Trophoblast cell (in vitro differentiated cells and primary cell): ENCODE data around the gene APP.

Source experiments
- DNase-seq, 2 donors: peaks; one replicate each; pipeline ENCODE4 v3.0.0-alpha.2; 2016
- H2AFZ ChIP-seq: 2 replicates; pipeline ENCODE4 v1.6.1; 2013; ENCODE audit warnings: low read length, moderate library complexity, mild to moderate bottlenecking; ENCODE audit not compliant: insufficient read depth, poor library complexity
- H2AK5ac ChIP-seq: 2 replicates; pipeline ENCODE4 v1.6.1; 2013; ENCODE audit warnings: mild to moderate bottlenecking, low read length
- H2BK120ac ChIP-seq: 2 replicates; pipeline ENCODE4 v1.6.1; 2013; ENCODE audit warnings: low read length, mild to moderate bottlenecking, moderate library complexity; ENCODE audit not compliant: insufficient read depth, poor library complexity
- H2BK12ac ChIP-seq: 2 replicates; pipeline ENCODE4 v1.6.1; 2013; ENCODE audit warnings: mild to moderate bottlenecking, low read length, moderate library complexity
- H2BK5ac ChIP-seq: 2 replicates; pipeline ENCODE4 v1.6.1; 2013; ENCODE audit warnings: low read length, low read depth, moderate library complexity, mild to moderate bottlenecking; ENCODE audit not compliant: poor library complexity
- H3K14ac ChIP-seq: 2 replicates; pipeline ENCODE4 v1.6.1; 2013; ENCODE audit warnings: mild to moderate bottlenecking, low read length
- H3K18ac ChIP-seq: 2 replicates; pipeline ENCODE4 v1.6.1; 2013; ENCODE audit warnings: mild to moderate bottlenecking, low read length
- H3K23ac ChIP-seq: 2 replicates; pipeline ENCODE4 v1.6.1; 2013; ENCODE audit warnings: low read length
- H3K27ac ChIP-seq: 2 replicates; pipeline ENCODE4 v1.5.1; 2013; ENCODE audit warnings: low read depth, mild to moderate bottlenecking, inconsistent platforms, low read length, moderate library complexity
- H3K27me3 ChIP-seq: 2 replicates; pipeline ENCODE4 v1.6.1; 2013; ENCODE audit warnings: inconsistent platforms, mild to moderate bottlenecking, low read length, moderate library complexity; ENCODE audit not compliant: insufficient read depth
- H3K36me3 ChIP-seq, 2 experiments: 1 replicate in 1 of 2; 2 replicates in 1 of 2; pipeline ENCODE4 v1.6.1; 2013; ENCODE audit warnings: low read length in 2 of 2, mild to moderate bottlenecking in 2 of 2, moderate library complexity in 1 of 2; ENCODE audit not compliant: insufficient read depth in 2 of 2, control insufficient read depth in 1 of 2
- H3K4ac ChIP-seq: 2 replicates; pipeline ENCODE4 v1.6.1; 2013; ENCODE audit warnings: low read depth, mild to moderate bottlenecking, low read length, moderate library complexity
- H3K4me1 ChIP-seq, 2 experiments: 1 replicate in 1 of 2; 2 replicates in 1 of 2; pipeline ENCODE4 v1.6.1; 2013; ENCODE audit warnings: low read length in 2 of 2, mild to moderate bottlenecking in 2 of 2, moderate library complexity in 1 of 2; ENCODE audit not compliant: insufficient read depth in 2 of 2, control insufficient read depth in 1 of 2
- H3K4me2 ChIP-seq: 2 replicates; pipeline ENCODE4 v1.6.1; 2013; ENCODE audit warnings: inconsistent platforms, mild to moderate bottlenecking, low read length, moderate library complexity
- H3K4me3 ChIP-seq: 2 replicates; pipeline ENCODE4 v1.5.1; 2013; ENCODE audit warnings: mild to moderate bottlenecking, low read depth, low read length, inconsistent platforms
- H3K79me1 ChIP-seq: one replicate; pipeline ENCODE4 v1.6.1; 2013; ENCODE audit warnings: low read length
- H3K79me2 ChIP-seq: 2 replicates; pipeline ENCODE4 v1.6.1; 2013; ENCODE audit warnings: low read length, mild to moderate bottlenecking; ENCODE audit not compliant: control insufficient read depth, insufficient read depth, poor library complexity
- H3K9ac ChIP-seq: 2 replicates; pipeline ENCODE4 v1.6.1; 2013; ENCODE audit warnings: mild to moderate bottlenecking, low read length
- H3K9me3 ChIP-seq: 2 replicates; pipeline ENCODE4 v1.6.1; 2013; ENCODE audit warnings: low read depth, mild to moderate bottlenecking, control low read depth, inconsistent platforms, low read length; ENCODE audit not compliant: insufficient read depth
- H4K12ac ChIP-seq: 2 replicates; pipeline ENCODE4 v1.6.1; 2013; ENCODE audit warnings: low read depth, mild to moderate bottlenecking, low read length, moderate library complexity
- H4K8ac ChIP-seq: 2 replicates; pipeline ENCODE4 v1.6.1; 2013; ENCODE audit warnings: low read depth, mild to moderate bottlenecking, low read length, moderate library complexity
- H4K91ac ChIP-seq: one replicate; pipeline ENCODE4 v1.6.1; 2013; ENCODE audit warnings: low read depth, mild to moderate bottlenecking, low read length, moderate library complexity
- WGBS: extraction: QIAGEN DNeasy Blood & Tissue Kit; methylation state at CpG from one replicate; pipeline ENCODE4 v1.1.7; 2013; ENCODE audit warnings: missing lambda C conversion rate; ENCODE audit not compliant: insufficient read length, insufficient coverage; ENCODE audit errors: extremely low coverage; 5-methylcytosine and 5-hydroxymethylcytosine counted together

APP gene

DNA sequence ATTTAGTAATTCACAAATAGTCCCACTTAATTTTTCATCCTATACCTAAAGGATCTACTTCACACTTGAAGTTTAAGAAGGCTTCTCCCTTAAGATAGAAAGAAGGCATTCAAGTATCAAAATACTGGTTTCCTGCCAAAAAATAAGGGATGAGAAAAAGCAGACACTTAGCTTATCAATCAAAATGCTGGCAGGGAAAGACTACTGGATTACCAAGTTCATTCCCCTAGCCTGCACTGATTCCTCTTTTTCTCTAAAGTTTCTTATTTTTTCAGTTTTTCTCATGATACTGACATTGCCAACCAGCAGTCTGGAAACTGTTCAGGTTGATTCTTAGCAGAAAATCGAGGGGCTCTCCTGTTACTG is 231.2 kb downstream of the APP start:
- Histone ChIP-seq H2BK12ac (no peak overlapping the region), H3K23ac (no peak overlapping the region), H3K27ac (no peak overlapping the region), H3K36me3 (no peaks in the 10 kb centered on the region), H3K79me2 (no peaks in the 10 kb centered on the region), H3K9me3 (no peaks in the 10 kb centered on the region), H3K79me1 (no peaks in the 10 kb centered on the region), H2BK120ac (no peak overlapping the region), H3K14ac (no peak overlapping the region), H4K12ac (no peak overlapping the region), H3K4me1 (peaks cover 0 to 2% of the 10 kb centered on the region in 2 experiments), H3K27me3 (no peaks in the 10 kb centered on the region), H2BK5ac (no peak overlapping the region), H4K8ac (no peak overlapping the region), H3K18ac (no peak overlapping the region), H2AK5ac (no peak overlapping the region), H3K4me3 (no peak overlapping the region), H3K4me2 (no peak overlapping the region), H3K4ac (no peak overlapping the region), H4K91ac (no peak overlapping the region), H3K9ac (no peak overlapping the region), H2AFZ (no peak overlapping the region)
- no peak for DNase-seq
- WGBS: no CpG with 5 or more reads among the region's 1 CpG

- H3K9ac ChIP-seq: no peak overlapping the region
- H2BK12ac ChIP-seq: no peak overlapping the region
- no peaks in the 10 kb centered on the region for H3K27me3 ChIP-seq
- no peak overlapping the region for H3K23ac ChIP-seq
- H2BK5ac ChIP-seq: no peak overlapping the region
- H3K4ac ChIP-seq: no peak overlapping the region
- H3K36me3 ChIP-seq: no peaks in the 10 kb centered on the region
- no peaks in the 10 kb centered on the region for H3K79me1 ChIP-seq
- no CpG with 5 or more reads among the region's 10 CpGs for WGBS
- no peak overlapping the region for H3K4me2 ChIP-seq
- H3K18ac ChIP-seq: no peak overlapping the region
- H4K91ac ChIP-seq: no peak overlapping the region
- no peaks in the 10 kb centered on the region for H3K79me2 ChIP-seq
- no peak overlapping the region for H4K8ac ChIP-seq
- no peak for DNase-seq
- H3K27ac ChIP-seq: no peak overlapping the region
- H2AK5ac ChIP-seq: no peak overlapping the region
- peaks cover 0 to 2% of the 10 kb centered on the region in 2 experiments for H3K4me1 ChIP-seq
- no peak overlapping the region for H3K4me3 ChIP-seq
- no peaks in the 10 kb centered on the region for H3K9me3 ChIP-seq
- no peak overlapping the region for H4K12ac ChIP-seq
- H2BK120ac ChIP-seq: no peak overlapping the region
- no peak overlapping the region for H2AFZ ChIP-seq
- no peak overlapping the region for H3K14ac ChIP-seq
These were observed 231.7 kb downstream of the APP start for GRCh38 chr21:25938658-25939395.

DNA sequence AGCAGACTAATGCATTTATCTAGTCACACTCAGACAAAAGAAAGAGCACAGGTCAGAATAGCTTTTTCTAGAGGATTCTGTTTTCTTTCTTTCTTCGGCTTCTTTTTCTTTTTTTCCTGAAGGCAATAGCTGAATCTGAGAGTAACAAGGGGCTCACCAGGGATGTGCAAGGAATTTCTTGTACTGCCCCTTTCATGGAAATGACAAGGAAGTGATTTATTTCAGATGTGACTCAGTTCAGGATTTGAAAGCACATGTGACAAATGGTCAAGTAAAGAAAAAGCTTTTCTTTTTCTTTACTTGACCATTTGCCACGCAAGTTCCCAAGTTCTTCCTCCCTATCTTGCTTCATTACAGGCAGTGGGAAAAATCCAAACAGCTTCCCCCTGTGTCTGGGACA is 233.8 kb downstream of the APP start:
- Histone ChIP-seq H3K79me2 (no peaks in the 10 kb centered on the region), H3K14ac (no peak overlapping the region), H3K23ac (no peak overlapping the region), H3K79me1 (no peaks in the 10 kb centered on the region), H4K12ac (no peak overlapping the region), H3K27me3 (no peaks in the 10 kb centered on the region), H3K27ac (no peak overlapping the region), H3K4me3 (no peak overlapping the region), H3K4me2 (no peak overlapping the region), H4K8ac (no peak overlapping the region), H3K9me3 (no peaks in the 10 kb centered on the region), H3K4me1 (peaks cover 0 to 2% of the 10 kb centered on the region in 2 experiments), H3K9ac (no peak overlapping the region), H2AK5ac (no peak overlapping the region), H3K18ac (no peak overlapping the region), H2BK5ac (no peak overlapping the region), H2BK12ac (no peak overlapping the region), H2AFZ (no peak overlapping the region), H3K36me3 (no peaks in the 10 kb centered on the region), H4K91ac (no peak overlapping the region), H3K4ac (no peak overlapping the region), H2BK120ac (no peak overlapping the region)
- no CpG with 5 or more reads among the region's 2 CpGs for WGBS
- DNase-seq: no peak

DNA sequence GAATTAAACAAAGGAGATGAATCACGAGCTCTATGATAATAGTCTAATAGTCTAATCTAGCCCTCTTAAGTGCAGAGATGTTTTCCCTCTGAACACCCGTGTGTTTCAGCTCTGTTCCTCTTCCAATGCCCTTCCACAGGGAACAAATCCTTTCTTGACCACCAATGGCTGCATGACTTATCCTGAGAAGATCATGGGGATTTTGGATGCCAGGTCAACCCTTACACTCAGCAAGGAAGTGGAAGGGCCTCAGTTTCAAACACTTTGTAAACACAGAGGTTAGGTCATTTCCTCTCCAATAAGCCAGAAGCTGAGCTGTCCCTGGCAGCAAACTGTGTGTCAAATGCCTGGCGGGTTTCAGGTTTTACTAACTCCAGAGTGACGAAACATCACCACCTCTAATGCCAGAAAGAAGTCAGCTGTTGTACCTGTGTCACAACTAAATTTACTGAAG is 235.8 kb downstream of the APP start:
- Histone ChIP-seq H3K79me2 (no peaks in the 10 kb centered on the region), H2BK120ac (no peak overlapping the region), H3K79me1 (no peaks in the 10 kb centered on the region), H3K4me3 (no peak overlapping the region), H2BK12ac (no peak overlapping the region), H3K4me2 (no peak overlapping the region), H2AK5ac (no peak overlapping the region), H3K4me1 (peaks cover 3 to 5% of the 10 kb centered on the region in 2 experiments), H4K91ac (no peak overlapping the region), H4K8ac (no peak overlapping the region), H3K18ac (no peak overlapping the region), H2AFZ (no peak overlapping the region), H4K12ac (no peak overlapping the region), H3K4ac (no peak overlapping the region), H3K9ac (no peak overlapping the region), H3K9me3 (no peaks in the 10 kb centered on the region), H3K27ac (no peak overlapping the region), H2BK5ac (no peak overlapping the region), H3K23ac (no peak overlapping the region), H3K14ac (no peak overlapping the region), H3K27me3 (no peaks in the 10 kb centered on the region), H3K36me3 (peaks cover 0 to 3% of the 10 kb centered on the region in 2 experiments)
- peak; percentile 62 to 70 for DNase-seq
- no CpG with 5 or more reads among the region's 4 CpGs for WGBS
